ENCODE results near the gene PARD3. TPM values are rescaled to one million over a fixed set of nuclear protein-coding genes. Genes with fewer than 3 reads are reported as not detected.

The PARD3 gene
- total RNA-seq, 2 experiments from 2014 or later: 2.2 to 2.8 TPM

GRCh38 chr10:34489411-34489810 is 325.7 kb downstream of the PARD3 start:
- H3K36me3 Mint-ChIP-seq (ENCODE audit: low read depth): no peaks in the 10 kb centered on the region
- ATAC-seq (no peak), DNase-seq (no peak)
- H3K4me1 Mint-ChIP-seq: no peaks in the 10 kb centered on the region
- no peaks in the 10 kb centered on the region for H3K27me3 Mint-ChIP-seq
- CTCF ChIA-PET: no interaction called here
- POLR2A ChIA-PET: no interaction called here
- intact Hi-C loops (cut with DNase I, micrococcal nuclease): no loop called here
- H3K4me3 Mint-ChIP-seq: no peak overlapping the region
- no peak overlapping the region for H3K27ac Mint-ChIP-seq
- no peaks in the 10 kb centered on the region for H3K9me3 Mint-ChIP-seq (ENCODE audit: low read depth)

DNA sequence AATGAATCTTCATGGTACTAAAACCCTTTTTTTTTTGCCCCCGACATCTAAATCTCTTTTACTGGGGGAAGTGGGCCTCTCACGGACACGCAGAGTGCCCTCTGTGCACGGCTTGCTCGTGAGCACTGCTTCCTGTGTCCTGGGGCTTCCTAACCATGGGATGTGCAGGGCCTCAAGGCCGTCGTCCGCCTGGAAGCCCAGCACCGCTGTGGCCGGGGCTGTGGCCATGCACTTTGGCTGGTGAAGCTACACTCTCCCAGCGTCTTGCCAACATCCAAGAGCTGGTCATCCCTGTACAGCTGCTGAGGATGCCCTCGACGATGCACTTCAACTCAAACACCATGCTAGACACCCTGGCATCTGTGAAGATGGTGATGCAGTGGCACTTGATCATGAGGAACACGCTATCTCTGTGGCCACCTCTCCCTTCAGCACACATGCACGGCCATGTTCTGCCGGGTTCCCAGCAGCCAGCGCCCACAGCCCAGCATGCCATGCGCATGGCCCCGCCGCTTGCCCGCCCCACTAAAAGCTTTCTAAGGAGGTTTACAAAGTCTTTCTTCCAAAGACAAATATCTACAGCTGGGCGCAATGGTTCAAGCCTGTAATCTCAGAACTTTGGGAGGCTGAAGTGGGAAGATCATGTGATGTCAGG is 326.5 kb downstream of the PARD3 start:
- ATAC-seq (no peak), DNase-seq (no peak)
- ChIA-PET CTCF (no interaction called here), POLR2A (interaction anchor here (0.6 kb wide), 1 partner anchor 568 kb away, joined by 3 read pairs; no protein-coding TSS in a partner anchor)
- Mint-ChIP-seq H3K4me1 (no peaks in the 10 kb centered on the region), H3K4me3 (no peak overlapping the region), H3K9me3 (ENCODE audit: low read depth) (no peaks in the 10 kb centered on the region), H3K36me3 (ENCODE audit: low read depth) (no peaks in the 10 kb centered on the region), H3K27ac (no peak overlapping the region), H3K27me3 (no peaks in the 10 kb centered on the region)
- intact Hi-C loops (cut with DNase I, micrococcal nuclease): no loop called here

GRCh38 chr10:34486008-34486407 is 329.1 kb downstream of the PARD3 start:
- Mint-ChIP-seq H3K4me3 (no peak overlapping the region), H3K27ac (no peak overlapping the region), H3K27me3 (peaks cover 2% of the 10 kb centered on the region), H3K36me3 (ENCODE audit: low read depth) (no peaks in the 10 kb centered on the region), H3K9me3 (ENCODE audit: low read depth) (no peaks in the 10 kb centered on the region), H3K4me1 (no peaks in the 10 kb centered on the region)
- intact Hi-C loops (cut with DNase I, micrococcal nuclease): no loop called here
- POLR2A ChIA-PET: no interaction called here
- no peak for ATAC-seq
- no peak for DNase-seq
- CTCF ChIA-PET: no interaction called here

- no peaks in the 10 kb centered on the region for H3K9me3 Mint-ChIP-seq (ENCODE audit: low read depth)
- no peak overlapping the region for H3K4me3 Mint-ChIP-seq
- ATAC-seq (no peak), DNase-seq (no peak)
- peaks cover 2% of the 10 kb centered on the region for H3K27me3 Mint-ChIP-seq
- no peak overlapping the region for H3K27ac Mint-ChIP-seq
- intact Hi-C loops (cut with DNase I, micrococcal nuclease): no loop called here
- no peaks in the 10 kb centered on the region for H3K36me3 Mint-ChIP-seq (ENCODE audit: low read depth)
- no peaks in the 10 kb centered on the region for H3K4me1 Mint-ChIP-seq
- CTCF ChIA-PET: no interaction called here
- POLR2A ChIA-PET: no interaction called here
Observed at GRCh38 chr10:34484164-34484563, 330.9 kb downstream of the PARD3 start.

- ATAC-seq: no peak
- no peak overlapping the region for H3K27ac Mint-ChIP-seq
- POLR2A ChIA-PET: interaction anchor here (0.8 kb wide), 1 partner anchor 251 kb away, joined by 3 read pairs; no protein-coding TSS in a partner anchor
Observed at GRCh38 chr10:34480345-34480744, 334.8 kb downstream of the PARD3 start.

GRCh38 chr10:34479520-34480179 is 335.4 kb downstream of the PARD3 start:
- ATAC-seq (no peak), DNase-seq (no peak)
- ChIA-PET CTCF (no interaction called here), POLR2A (interaction anchor here (0.8 kb wide), 1 partner anchor 251 kb away, joined by 3 read pairs; no protein-coding TSS in a partner anchor)
- Mint-ChIP-seq H3K27ac (no peak overlapping the region), H3K4me3 (no peak overlapping the region), H3K36me3 (ENCODE audit: low read depth) (no peaks in the 10 kb centered on the region), H3K9me3 (ENCODE audit: low read depth) (no peaks in the 10 kb centered on the region), H3K27me3 (peaks cover 2% of the 10 kb centered on the region), H3K4me1 (no peaks in the 10 kb centered on the region)
- intact Hi-C loops (cut with DNase I, micrococcal nuclease): no loop called here

More at GRCh38 chr10:34480345-34480744, 334.8 kb downstream of the PARD3 start:
- no peaks in the 10 kb centered on the region for H3K4me1 Mint-ChIP-seq
- no peak for DNase-seq
- H3K4me3 Mint-ChIP-seq: no peak overlapping the region
- no peaks in the 10 kb centered on the region for H3K9me3 Mint-ChIP-seq (ENCODE audit: low read depth)
- CTCF ChIA-PET: no interaction called here
- intact Hi-C loops (cut with DNase I, micrococcal nuclease): no loop called here
- H3K27me3 Mint-ChIP-seq: peaks cover 2% of the 10 kb centered on the region
- H3K36me3 Mint-ChIP-seq (ENCODE audit: low read depth): no peaks in the 10 kb centered on the region

DNA sequence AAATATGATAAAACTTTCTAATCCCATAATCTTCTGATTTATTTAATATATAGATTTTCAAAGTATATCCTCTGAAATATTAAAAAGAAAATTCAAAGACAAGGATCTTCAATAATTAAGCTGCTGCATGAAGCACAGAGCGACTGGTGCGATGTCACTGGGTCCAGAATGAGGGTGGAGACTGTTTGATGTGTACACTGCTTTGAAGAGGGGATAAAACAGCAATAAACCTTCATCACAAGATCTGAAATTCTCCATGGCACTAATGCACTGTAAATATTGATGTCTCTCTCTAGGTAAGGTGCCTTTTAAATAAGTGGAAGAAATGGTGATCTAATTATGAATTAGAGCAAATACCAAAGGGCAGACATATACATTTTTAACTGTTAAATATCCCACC is 337.8 kb downstream of the PARD3 start:
- Mint-ChIP-seq H3K9me3 (ENCODE audit: low read depth) (no peaks in the 10 kb centered on the region), H3K4me1 (no peaks in the 10 kb centered on the region)
- CTCF ChIA-PET: interaction anchor here (0.6 kb wide), 1 partner anchor 88 kb away, joined by 3 read pairs; no protein-coding TSS in a partner anchor

GRCh38 chr10:34476608-34477007 is 338.5 kb downstream of the PARD3 start:
- Mint-ChIP-seq H3K4me3 (no peak overlapping the region), H3K36me3 (ENCODE audit: low read depth) (no peaks in the 10 kb centered on the region)
- intact Hi-C loops (cut with DNase I, micrococcal nuclease): no loop called here

More for the DNA sequence above, 337.8 kb downstream of the PARD3 start:
- ATAC-seq: no peak
- Mint-ChIP-seq H3K27me3 (no peaks in the 10 kb centered on the region), H3K27ac (no peak overlapping the region), H3K36me3 (ENCODE audit: low read depth) (no peaks in the 10 kb centered on the region), H3K4me3 (no peak overlapping the region)
- DNase-seq: no peak
- intact Hi-C loops (cut with DNase I, micrococcal nuclease): no loop called here
- POLR2A ChIA-PET: no interaction called here

DNA sequence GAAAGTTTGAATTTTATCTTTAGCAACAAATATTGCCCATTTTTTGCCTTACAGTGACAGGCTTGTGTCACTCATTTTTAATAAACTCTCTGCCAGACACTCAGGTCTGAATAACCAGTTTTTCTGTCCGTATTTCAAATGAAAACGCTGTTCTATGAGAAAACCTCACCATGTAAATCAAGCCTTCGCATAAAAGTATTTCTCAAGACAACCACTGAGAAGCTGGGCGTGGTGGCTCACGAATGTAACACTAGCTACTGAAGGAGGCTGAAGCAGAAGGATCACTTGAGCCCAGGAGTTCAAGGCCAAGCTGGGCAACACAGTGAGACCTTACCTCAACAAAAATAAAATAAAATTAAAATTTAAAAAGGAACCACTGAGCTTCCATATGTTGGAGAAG is 339.3 kb downstream of the PARD3 start:
- Mint-ChIP-seq H3K27ac (no peak overlapping the region), H3K9me3 (ENCODE audit: low read depth) (no peaks in the 10 kb centered on the region), H3K27me3 (no peaks in the 10 kb centered on the region), H3K4me3 (no peak overlapping the region), H3K4me1 (no peaks in the 10 kb centered on the region), H3K36me3 (ENCODE audit: low read depth) (no peaks in the 10 kb centered on the region)
- intact Hi-C loops (cut with DNase I, micrococcal nuclease): no loop called here
- POLR2A ChIA-PET: no interaction called here
- DNase-seq (no peak), ATAC-seq (no peak)
- CTCF ChIA-PET: no interaction called here

More at GRCh38 chr10:34476608-34477007, 338.5 kb downstream of the PARD3 start:
- ATAC-seq (no peak), DNase-seq (no peak)
- no peak overlapping the region for H3K27ac Mint-ChIP-seq
- no peaks in the 10 kb centered on the region for H3K9me3 Mint-ChIP-seq (ENCODE audit: low read depth)
- no peaks in the 10 kb centered on the region for H3K27me3 Mint-ChIP-seq
- CTCF ChIA-PET: no interaction called here
- POLR2A ChIA-PET: no interaction called here
- H3K4me1 Mint-ChIP-seq: no peaks in the 10 kb centered on the region

DNA sequence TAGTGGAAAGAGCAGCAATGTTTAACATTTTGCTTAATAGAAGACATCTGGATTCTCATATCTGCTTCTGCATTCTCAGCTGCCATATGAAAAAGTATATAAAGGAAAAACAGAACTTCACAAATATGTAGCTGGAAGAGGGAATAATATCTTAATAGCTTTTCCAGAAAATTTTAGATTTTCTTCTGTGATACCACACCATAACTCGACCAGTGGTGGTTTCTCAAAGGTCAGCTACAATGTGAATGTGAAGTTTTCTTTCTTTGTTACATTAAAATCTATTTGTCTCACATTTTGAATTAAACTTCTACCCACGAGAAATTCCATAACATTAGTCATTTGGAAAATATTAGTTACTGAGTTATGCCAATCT is 339.8 kb downstream of the PARD3 start:
- Mint-ChIP-seq H3K4me1 (no peaks in the 10 kb centered on the region), H3K9me3 (ENCODE audit: low read depth) (no peaks in the 10 kb centered on the region), H3K27ac (no peak overlapping the region), H3K4me3 (no peak overlapping the region), H3K27me3 (no peaks in the 10 kb centered on the region), H3K36me3 (ENCODE audit: low read depth) (no peaks in the 10 kb centered on the region)
- intact Hi-C loops (cut with DNase I, micrococcal nuclease): no loop called here
- CTCF ChIA-PET: no interaction called here
- DNase-seq (no peak), ATAC-seq (no peak)
- POLR2A ChIA-PET: no interaction called here

- intact Hi-C loops (cut with DNase I, micrococcal nuclease): no loop called here
- no peak for ATAC-seq
- no peaks in the 10 kb centered on the region for H3K36me3 Mint-ChIP-seq (ENCODE audit: low read depth)
- H3K4me3 Mint-ChIP-seq: no peak overlapping the region
- DNase-seq: no peak
- H3K27ac Mint-ChIP-seq: no peak overlapping the region
- POLR2A ChIA-PET: no interaction called here
- H3K9me3 Mint-ChIP-seq (ENCODE audit: low read depth): no peaks in the 10 kb centered on the region
- H3K27me3 Mint-ChIP-seq: peaks cover 3% of the 10 kb centered on the region
- no peaks in the 10 kb centered on the region for H3K4me1 Mint-ChIP-seq
- CTCF ChIA-PET: interaction anchor here (0.8 kb wide), 1 partner anchor 160 kb away, joined by 3 read pairs; no protein-coding TSS in a partner anchor
Observed at GRCh38 chr10:34474555-34475273, 340.4 kb downstream of the PARD3 start.

DNA sequence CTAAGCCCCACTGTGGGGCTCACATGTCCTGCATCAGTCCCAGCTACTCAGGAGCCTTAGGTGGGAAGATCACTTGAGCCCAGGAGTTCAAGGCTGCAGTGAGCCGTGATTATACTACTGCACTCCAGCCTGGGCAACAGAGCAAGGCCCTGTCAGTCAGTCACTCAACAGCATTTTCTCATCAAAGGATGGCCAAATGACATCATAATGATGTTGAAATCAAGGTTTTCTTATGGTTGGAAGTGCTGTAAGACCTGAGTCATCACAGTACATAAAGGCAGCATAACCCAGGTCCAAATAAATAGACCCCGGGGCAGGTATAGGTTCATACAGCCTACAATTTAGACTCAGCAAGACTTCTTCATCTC is 341.1 kb downstream of the PARD3 start:
- CTCF ChIA-PET: interaction anchor here (0.8 kb wide), 1 partner anchor 161 kb away, joined by 3 read pairs; no protein-coding TSS in a partner anchor
- intact Hi-C loops (cut with DNase I, micrococcal nuclease): no loop called here
- ATAC-seq (no peak), DNase-seq (no peak)
- no peak overlapping the region for H3K27ac Mint-ChIP-seq
- no peaks in the 10 kb centered on the region for H3K4me1 Mint-ChIP-seq
- H3K9me3 Mint-ChIP-seq (ENCODE audit: low read depth): no peaks in the 10 kb centered on the region
- POLR2A ChIA-PET: no interaction called here
- peaks cover 3% of the 10 kb centered on the region for H3K27me3 Mint-ChIP-seq
- no peak overlapping the region for H3K4me3 Mint-ChIP-seq
- no peaks in the 10 kb centered on the region for H3K36me3 Mint-ChIP-seq (ENCODE audit: low read depth)

Data from activated CD4-positive, alpha-beta T cell treated with anti-CD3 and anti-CD28 coated beads for 36 hours (primary cell).